Measurements from ENCODE around the gene ZNF408.

- TF ChIP-seq EP300 (conservative IDR thresholded peaks at IDR 0.05; ENCODE audit: poor library complexity, severe bottlenecking) (no peak), CTCF (IDR thresholded peaks at IDR 0.05; ENCODE audit: poor library complexity, severe bottlenecking) (no peak), RAD21 (conservative IDR thresholded peaks at IDR 0.05) (no peak)
Measured at GRCh38 chr11:46692450-46692849, 8.4 kb upstream of the ZNF408 start.
